GM10248 (cell line): ENCODE results near the gene M1AP.

Source experiments
- CTCF ChIA-PET: fragments of 300-600 bp; sonication (Branson Sonifier 250); formaldehyde crosslinking; extraction: SDS; loops from one replicate; lab custom pipeline; 2021; ENCODE audit warnings: antibody characterized with exemption; lab: Yijun Ruan, JAX
- POLR2A ChIA-PET: fragments of 350-650 bp; sonication (Branson Sonifier 250); formaldehyde crosslinking; extraction: SDS; loops from one replicate; lab custom pipeline; 2020; ENCODE audit warnings: antibody characterized with exemption; lab: Yijun Ruan, JAX
- DNase-seq: peaks from one replicate; pipeline ENCODE4 v3.0.0; 2012; ENCODE audit errors: extremely low spot score
- CTCF ChIP-seq: IDR thresholded peaks from 2 replicates; pipeline ENCODE4 v1.5.1; 2012; ENCODE audit warnings: mild to moderate bottlenecking, low read depth; ENCODE audit errors: extremely low read depth, missing control alignments, control extremely low read depth

M1AP gene

DNA sequence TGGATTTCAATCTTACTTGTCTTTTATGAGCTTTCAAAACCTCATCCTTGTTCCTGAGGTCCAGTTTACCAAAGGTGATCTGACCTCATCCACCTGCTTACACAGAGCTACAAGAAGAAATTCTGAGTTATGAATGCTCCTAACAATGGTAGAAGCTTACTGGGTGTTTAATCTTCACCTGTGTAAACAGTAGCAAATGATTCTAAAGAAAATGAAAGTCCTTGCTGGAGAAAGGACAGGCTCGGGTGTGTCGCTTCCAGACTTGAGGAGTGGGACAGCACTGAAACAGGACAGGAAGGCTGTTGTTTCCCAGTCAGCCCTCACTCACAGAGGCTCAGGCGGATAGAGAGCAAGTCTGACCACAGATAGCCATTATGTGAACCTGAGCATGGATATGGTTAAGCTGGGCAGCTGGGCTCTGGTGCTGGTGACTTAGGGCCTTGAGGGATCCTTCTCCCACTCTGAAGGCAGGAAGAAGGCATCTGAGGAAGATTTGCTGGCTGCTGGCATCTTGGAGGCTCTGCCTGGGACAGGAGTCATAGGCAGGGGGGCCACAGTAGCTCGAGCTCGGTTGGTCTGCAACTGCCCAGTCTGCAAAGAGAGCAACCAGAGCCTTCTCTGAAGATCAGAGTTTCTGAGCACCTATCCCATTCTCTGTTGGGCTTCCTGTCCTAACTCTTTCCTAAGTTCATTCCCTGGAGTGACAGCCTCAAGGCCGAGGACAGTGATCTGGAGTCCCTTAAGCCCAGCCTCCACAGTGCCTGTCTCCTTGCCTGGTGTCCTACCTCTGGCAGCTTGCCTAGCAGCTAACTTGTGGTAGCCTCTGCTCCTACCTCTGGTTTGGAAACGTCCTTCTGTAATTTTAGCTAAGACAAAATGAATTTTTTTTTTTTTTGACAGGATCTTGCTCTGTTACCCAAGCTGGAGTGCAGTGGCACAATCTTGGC is 89.6 kb downstream of the M1AP start:
- POLR2A ChIA-PET = no interaction called here
- CTCF ChIA-PET = interaction anchor here (0.9 to 3.8 kb wide), 12 partner anchors 9 to 83 kb away, joined by 3 to 26 read pairs (median 4); no protein-coding TSS in a partner anchor

GRCh38 chr2:74556831-74557370 is 91.2 kb downstream of the M1AP start:
- TF ChIP-seq CTCF = no peak
- CTCF ChIA-PET = interaction anchor here (0.9 to 3.8 kb wide), 6 partner anchors 13 to 30 kb away, joined by 3 to 26 read pairs (median 4); no protein-coding TSS in a partner anchor
- DNase-seq = no peak
- POLR2A ChIA-PET = no interaction called here

More for the DNA sequence above, 89.6 kb downstream of the M1AP start:
- DNase-seq = no peak
- TF ChIP-seq CTCF = no peak

GRCh38 chr2:74556159-74556558 is 92.0 kb downstream of the M1AP start:
- no peak for TF ChIP-seq CTCF
- ChIA-PET CTCF (interaction anchor here (0.9 to 3.8 kb wide), 5 partner anchors 8 to 32 kb away, joined by 3 to 26 read pairs (median 5); no protein-coding TSS in a partner anchor), POLR2A (no interaction called here)
- no peak for DNase-seq

GRCh38 chr2:74555610-74556103 is 92.5 kb downstream of the M1AP start:
- no peak for TF ChIP-seq CTCF
- DNase-seq = no peak
- POLR2A ChIA-PET = no interaction called here
- CTCF ChIA-PET = interaction anchor here (0.9 to 3.8 kb wide), 6 partner anchors 9 to 32 kb away, joined by 3 to 26 read pairs (median 4); no protein-coding TSS in a partner anchor

DNA sequence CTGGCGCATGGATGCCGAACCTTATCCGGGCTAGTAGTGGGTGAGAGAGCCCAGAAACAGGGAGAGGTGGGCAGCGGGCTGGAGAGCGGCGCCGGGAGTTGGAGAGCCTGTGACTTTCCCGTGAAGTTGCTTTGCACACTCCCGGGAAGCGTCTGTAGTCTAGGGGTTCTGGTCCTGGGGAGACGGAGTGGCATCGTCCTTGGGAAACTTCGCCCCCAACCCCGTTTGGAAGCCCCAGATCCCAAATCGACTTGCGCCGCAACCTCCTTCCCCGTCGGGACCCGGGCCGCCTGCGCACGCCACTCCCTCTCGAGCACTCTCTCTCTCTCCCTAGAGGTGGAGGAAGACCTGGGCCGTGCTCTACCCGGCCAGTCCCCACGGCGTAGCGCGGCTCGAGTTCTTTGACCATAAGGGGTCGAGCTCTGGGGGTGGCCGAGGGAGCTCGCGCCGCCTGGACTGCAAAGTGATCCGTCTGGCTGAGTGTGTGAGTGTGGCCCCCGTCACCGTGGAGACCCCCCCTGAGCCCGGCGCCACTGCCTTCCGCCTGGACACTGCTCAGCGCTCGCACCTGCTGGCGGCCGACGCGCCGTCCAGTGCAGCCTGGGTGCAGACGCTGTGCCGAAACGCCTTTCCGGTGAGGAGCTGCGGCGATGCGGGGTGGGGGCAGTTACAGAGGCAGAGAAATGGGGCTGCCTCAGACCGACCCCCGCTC is 93.2 kb downstream of the M1AP start:
- ChIA-PET CTCF (interaction anchor here (0.9 to 3.8 kb wide), 6 partner anchors 10 to 33 kb away, joined by 3 to 26 read pairs (median 4); no protein-coding TSS in a partner anchor), POLR2A (no interaction called here)
- TF ChIP-seq CTCF = no peak
- DNase-seq = peak; percentile 66
